ENCODE measurements around the gene CD33.
A peak's percentile ranks its signal among the peaks of the same experiment; 100 is the strongest.

Gene CD33

GRCh38 chr19:51185868-51186215 lies 39.0 kb upstream of the CD33 start:
- no peak overlapping the region for H3K27ac Mint-ChIP-seq
- TF ChIP-seq CTCF (IDR thresholded peaks at IDR 0.05; ENCODE audit: unreplicated experiment in 3 of 3), result no peak
- H3K9me3 Mint-ChIP-seq, result no peaks in the 10 kb centered on the region
- no peaks in the 10 kb centered on the region for H3K36me3 Mint-ChIP-seq (ENCODE audit: low read depth)
- no peak overlapping the region for H3K4me3 Mint-ChIP-seq
- H3K4me1 Mint-ChIP-seq, result peaks cover 5% of the 10 kb centered on the region
- H3K27me3 Mint-ChIP-seq (ENCODE audit: low read depth), result peaks cover 33% of the 10 kb centered on the region

- H3K9me3 Mint-ChIP-seq, result no peaks in the 10 kb centered on the region
- no peaks in the 10 kb centered on the region for H3K36me3 Mint-ChIP-seq (ENCODE audit: low read depth)
- H3K27ac Mint-ChIP-seq, result no peak overlapping the region
- peaks cover 5% of the 10 kb centered on the region for H3K4me1 Mint-ChIP-seq
- H3K27me3 Mint-ChIP-seq (ENCODE audit: low read depth), result peaks cover 37% of the 10 kb centered on the region
- no peak for TF ChIP-seq CTCF (IDR thresholded peaks at IDR 0.05; ENCODE audit: unreplicated experiment in 3 of 3)
- no peak overlapping the region for H3K4me3 Mint-ChIP-seq
Observed at GRCh38 chr19:51186323-51186722, 38.6 kb upstream of the CD33 start.

- Mint-ChIP-seq H3K9me3 (no peaks in the 10 kb centered on the region), H3K36me3 (ENCODE audit: low read depth) (no peaks in the 10 kb centered on the region), H3K27ac (peak overlapping the region in 1 of 3 experiments; percentile 21), H3K27me3 (ENCODE audit: low read depth) (peaks cover 37% of the 10 kb centered on the region), H3K4me1 (peaks cover 5% of the 10 kb centered on the region), H3K4me3 (no peak overlapping the region)
- no peak for TF ChIP-seq CTCF (IDR thresholded peaks at IDR 0.05; ENCODE audit: unreplicated experiment in 3 of 3)
Observed at GRCh38 chr19:51187395-51188226, 37.3 kb upstream of the CD33 start.

GRCh38 chr19:51188227-51188559 lies 36.7 kb upstream of the CD33 start:
- Mint-ChIP-seq H3K4me3 (no peak overlapping the region), H3K27ac (peak overlapping the region in 1 of 3 experiments; percentile 21)

GRCh38 chr19:51192689-51193088 lies 32.2 kb upstream of the CD33 start:
- H3K27ac Mint-ChIP-seq, result no peak overlapping the region
- H3K36me3 Mint-ChIP-seq (ENCODE audit: low read depth), result no peaks in the 10 kb centered on the region
- no peak overlapping the region for H3K4me3 Mint-ChIP-seq
- no peak for TF ChIP-seq CTCF (IDR thresholded peaks at IDR 0.05; ENCODE audit: unreplicated experiment in 3 of 3)
- H3K4me1 Mint-ChIP-seq, result peaks cover 5% of the 10 kb centered on the region
- no peaks in the 10 kb centered on the region for H3K9me3 Mint-ChIP-seq
- H3K27me3 Mint-ChIP-seq (ENCODE audit: low read depth), result peaks cover 25% of the 10 kb centered on the region

More at GRCh38 chr19:51188227-51188559, 36.7 kb upstream of the CD33 start:
- Mint-ChIP-seq H3K9me3 (no peaks in the 10 kb centered on the region), H3K27me3 (ENCODE audit: low read depth) (peaks cover 36% of the 10 kb centered on the region), H3K36me3 (ENCODE audit: low read depth) (no peaks in the 10 kb centered on the region), H3K4me1 (peaks cover 5% of the 10 kb centered on the region)
- TF ChIP-seq CTCF (IDR thresholded peaks at IDR 0.05; ENCODE audit: unreplicated experiment in 3 of 3), result no peak
